ENCODE results near the gene KIR3DL1.
"Not testable (repeated sequence)": the region's sequence is repeated elsewhere in the genome, so short reads cannot be mapped to it uniquely, and the experiment has no call there.

The KIR3DL1 gene

DNA sequence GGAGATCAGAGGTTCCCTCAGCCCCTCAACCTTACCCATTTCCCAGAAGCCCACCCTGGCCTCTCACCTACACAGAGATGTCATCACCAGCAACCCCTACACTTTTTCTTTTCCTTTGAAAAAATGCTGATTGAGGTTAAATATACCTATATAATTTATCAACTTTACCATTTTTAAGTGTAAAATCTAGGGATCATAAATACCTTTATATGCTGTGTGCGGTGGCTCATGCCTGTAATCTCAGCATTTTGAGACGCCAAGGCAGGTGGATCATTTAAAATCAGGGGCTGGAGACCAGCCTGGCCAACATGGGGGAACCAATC lies 9.8 kb upstream of the KIR3DL1 start:
- no peak for DNase-seq (ENCODE audit: low read depth in 1 of 2, low spot score in 1 of 2)

DNA sequence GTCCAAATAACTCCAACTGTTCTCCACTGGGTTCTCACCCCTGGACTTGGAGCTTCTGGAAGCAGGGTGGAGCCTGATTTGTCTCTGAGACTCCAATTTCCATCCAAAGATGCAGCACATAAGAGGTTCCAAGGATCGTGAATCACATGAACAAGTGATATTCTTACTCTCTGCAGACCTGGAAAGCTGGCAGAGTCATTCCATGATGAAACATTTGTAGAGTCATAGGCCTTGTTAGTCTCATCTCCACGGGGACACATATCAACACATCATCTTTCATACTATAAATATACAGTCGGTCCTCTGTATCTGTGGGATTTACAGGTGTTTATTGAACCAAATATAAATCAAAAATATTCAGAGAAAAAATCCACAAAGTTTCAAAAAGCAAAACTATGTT lies 1.7 kb upstream of the KIR3DL1 start:
- not testable (repeated sequence) for DNase-seq (ENCODE audit: low read depth in 1 of 2, low spot score in 1 of 2)

DNA sequence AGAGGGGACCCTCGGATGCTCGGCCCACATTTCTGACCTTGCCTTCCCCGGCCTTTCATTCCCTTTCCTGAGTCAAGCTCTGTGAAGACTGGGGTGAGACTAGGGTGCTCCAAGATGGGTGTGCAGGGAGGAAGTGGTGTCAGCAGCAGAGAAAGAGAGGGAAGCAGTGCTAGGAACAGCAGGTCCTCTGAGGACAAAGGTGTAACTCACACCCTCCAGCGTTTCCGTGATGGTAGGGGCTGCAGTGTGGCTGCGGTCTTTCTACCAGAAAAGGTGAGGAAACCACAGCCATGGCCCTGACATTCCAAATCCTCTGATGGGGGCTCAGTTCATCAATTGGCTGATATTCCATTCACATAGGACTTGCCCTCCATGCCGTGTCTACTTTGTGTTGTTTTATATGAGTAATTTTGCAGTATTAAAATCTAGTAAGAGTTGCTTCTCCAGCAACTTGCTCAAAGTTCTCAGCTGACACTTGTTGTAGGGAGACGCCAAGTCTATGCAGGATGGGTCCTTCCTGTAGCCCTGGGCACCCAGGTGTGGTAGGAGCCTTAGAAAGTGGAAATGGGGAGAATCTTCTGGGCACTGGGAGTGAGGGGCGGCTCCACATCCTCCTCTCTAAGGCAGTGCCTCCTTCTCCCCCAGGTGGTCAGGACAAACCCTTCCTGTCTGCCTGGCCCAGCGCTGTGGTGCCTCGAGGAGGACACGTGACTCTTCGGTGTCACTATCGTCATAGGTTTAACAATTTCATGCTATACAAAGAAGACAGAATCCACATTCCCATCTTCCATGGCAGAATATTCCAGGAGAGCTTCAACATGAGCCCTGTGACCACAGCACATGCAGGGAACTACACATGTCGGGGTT lies 1.6 kb downstream of the KIR3DL1 start:
- no peak for DNase-seq (ENCODE audit: low read depth in 1 of 2, low spot score in 1 of 2)

DNA sequence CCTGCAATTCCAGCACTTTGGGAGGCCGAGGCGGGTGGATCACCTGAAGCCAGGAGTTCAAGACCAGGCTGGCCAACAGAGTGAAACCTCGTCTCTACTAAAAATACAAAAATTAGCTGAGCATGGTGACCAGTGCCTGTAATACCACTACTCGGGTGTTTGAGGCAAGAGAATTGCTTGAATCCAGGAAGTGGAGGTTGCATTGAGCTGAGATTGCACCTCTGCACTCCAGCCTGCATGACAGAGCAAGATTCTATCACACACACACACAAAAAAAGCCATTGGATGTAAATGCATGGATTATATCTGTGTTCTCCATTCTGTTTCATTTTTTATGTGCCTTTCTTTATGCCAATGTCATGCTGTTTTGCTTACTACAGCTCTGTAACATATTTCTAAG lies 8.1 kb downstream of the KIR3DL1 start:
- not testable (repeated sequence) for DNase-seq (ENCODE audit: low read depth in 1 of 2, low spot score in 1 of 2)

DNA sequence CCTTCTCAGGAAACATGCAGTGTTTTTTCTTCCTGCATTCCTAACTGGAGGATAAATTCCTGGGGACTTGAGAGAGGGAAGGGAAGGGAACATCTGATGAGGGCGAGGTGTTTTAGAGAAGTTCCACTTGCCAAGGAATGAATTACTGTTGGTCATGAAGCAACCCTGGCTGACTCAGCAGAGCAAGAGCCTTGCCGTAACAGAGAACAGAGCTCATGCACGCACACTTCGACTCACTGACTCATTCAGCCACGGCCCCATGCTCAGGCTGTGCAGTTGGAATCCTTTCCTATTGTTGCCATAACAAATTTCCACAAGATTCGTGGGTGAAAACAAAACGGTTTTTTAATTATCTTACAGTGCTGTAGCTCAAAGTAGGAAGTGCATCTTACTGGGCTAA lies 9.1 kb downstream of the KIR3DL1 start:
- DNase-seq (ENCODE audit: low read depth in 1 of 2, low spot score in 1 of 2): not testable (repeated sequence)

DNA sequence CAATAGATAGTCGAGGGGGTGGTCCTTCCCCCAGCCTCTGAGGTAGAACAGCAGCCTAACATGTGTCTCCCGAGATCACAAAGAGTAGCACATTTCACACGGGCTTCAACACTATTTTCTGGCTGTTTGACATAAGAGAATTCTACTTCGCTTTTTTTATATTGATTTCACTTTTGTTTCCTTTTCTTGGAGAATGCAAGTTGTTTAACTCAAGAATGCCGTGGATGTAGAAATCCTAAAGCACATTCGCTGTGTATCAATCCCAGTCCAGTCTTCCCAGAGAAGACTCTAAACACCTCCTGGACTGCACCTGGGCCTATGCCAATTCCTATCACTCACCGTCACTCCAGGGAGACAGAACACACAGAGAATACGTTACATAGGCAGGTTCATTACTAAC lies 11.8 kb downstream of the KIR3DL1 start:
- DNase-seq (ENCODE audit: low read depth in 1 of 2, low spot score in 1 of 2): not testable (repeated sequence)

DNA sequence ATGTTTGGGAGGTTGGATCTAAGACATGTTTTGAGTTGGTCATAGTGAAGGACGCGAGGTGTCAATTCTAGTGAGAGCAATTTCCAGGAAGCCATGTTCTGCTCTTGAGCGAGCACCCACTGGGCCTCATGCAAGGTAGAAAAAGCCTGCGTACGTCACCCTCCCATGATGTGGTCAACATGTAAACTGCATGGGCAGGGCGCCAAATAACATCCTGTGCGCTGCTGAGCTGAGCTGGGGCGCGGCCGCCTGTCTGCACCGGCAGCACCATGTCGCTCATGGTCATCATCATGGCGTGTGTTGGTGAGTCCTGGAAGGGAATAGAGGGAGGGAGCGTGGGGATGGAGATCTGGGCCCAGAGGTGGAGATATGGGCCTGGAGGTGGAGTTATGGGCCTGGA lies 16.2 kb downstream of the KIR3DL1 start, which contains the start of gene KIR2DS4:
Gene KIR2DS4 (plus strand): TSS at position 181 of the 400 bp plus-strand sequence.
- not testable (repeated sequence) for DNase-seq (ENCODE audit: low read depth in 1 of 2, low spot score in 1 of 2)

DNA sequence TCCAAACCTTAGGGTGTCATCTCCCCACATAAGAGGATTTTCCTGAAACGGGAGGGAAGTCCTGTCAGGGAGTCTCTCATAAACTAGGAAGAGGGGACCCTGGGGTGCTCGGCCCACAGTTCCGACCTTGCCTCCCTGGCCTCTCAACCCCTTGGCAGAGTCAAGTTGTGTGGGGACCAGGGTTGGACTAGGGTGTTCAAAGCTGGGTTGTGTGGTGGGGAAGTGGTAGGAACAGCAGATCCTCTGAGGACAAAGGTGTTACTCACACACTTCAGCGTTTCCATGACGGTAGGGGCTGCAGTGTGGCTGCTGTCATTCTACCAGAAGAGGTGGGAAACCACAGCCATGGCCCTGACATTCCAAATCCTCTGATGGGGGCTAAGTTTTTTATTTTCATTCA lies 18.9 kb downstream of the KIR3DL1 start:
- DNase-seq (ENCODE audit: low read depth in 1 of 2, low spot score in 1 of 2): not testable (repeated sequence)

DNA sequence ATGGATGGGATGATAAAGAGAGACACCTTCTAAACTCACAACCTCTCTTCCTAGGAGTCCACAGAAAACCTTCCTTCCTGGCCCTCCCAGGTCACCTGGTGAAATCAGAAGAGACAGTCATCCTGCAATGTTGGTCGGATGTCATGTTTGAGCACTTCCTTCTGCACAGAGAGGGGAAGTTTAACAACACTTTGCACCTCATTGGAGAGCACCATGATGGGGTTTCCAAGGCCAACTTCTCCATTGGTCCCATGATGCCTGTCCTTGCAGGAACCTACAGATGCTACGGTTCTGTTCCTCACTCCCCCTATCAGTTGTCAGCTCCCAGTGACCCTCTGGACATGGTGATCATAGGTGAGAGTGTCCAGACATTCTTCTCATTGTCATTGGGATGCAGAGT lies 21.3 kb downstream of the KIR3DL1 start:
- DNase-seq (ENCODE audit: low read depth in 1 of 2, low spot score in 1 of 2): not testable (repeated sequence)

DNA sequence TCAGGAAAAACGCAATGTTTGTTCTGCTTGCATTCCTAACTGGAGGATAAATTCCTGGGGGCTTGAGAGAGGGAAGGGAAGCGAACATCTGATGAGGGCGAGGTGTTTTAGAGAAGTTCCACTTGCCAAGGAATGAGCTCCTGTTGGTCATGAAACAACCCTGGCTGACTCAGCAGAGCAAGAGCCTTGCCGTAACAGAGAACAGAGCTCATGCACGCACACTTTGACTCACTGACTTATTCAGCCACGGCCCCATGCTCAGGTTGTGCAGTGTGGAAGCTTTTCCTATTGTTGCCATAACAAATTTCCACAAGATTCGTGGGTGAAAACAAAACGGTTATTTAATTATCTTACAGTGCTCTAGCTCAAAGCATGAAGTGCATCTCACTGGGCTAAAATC lies 26.9 kb downstream of the KIR3DL1 start:
- DNase-seq (ENCODE audit: low read depth in 1 of 2, low spot score in 1 of 2): not testable (repeated sequence)

DNA sequence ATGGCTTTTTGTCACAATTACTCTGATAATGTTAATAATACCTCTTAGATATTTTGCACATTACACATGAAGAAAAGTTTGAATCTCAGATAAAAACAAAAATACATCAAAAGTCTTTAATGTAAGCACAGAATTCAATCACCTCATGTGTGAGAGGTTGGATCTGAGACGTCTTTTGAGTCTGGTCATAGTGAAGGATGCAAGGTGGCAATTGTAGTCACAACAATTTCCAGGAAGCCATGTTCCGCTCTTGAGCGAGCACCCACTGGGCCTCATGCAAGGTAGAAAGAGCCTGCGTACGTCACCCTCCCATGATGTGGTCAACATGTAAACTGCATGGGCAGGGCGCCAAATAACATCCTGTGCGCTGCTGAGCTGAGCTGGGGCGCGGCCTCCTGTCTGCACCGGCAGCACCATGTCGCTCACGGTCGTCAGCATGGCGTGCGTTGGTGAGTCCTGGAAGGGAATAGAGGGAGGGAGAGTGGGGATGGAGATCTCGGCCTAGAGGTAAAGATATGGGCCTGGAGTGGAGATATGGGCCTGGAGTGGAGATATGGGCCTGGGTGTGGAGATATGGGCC lies 33.9 kb downstream of the KIR3DL1 start, which contains the start of gene KIR3DL2:
Gene KIR3DL2 (plus strand): TSS at position 383 of the 580 bp plus-strand sequence. CDS start 33 bp downstream, at position 416.
- DNase-seq (ENCODE audit: low read depth in 1 of 2, low spot score in 1 of 2): not testable (repeated sequence)

DNA sequence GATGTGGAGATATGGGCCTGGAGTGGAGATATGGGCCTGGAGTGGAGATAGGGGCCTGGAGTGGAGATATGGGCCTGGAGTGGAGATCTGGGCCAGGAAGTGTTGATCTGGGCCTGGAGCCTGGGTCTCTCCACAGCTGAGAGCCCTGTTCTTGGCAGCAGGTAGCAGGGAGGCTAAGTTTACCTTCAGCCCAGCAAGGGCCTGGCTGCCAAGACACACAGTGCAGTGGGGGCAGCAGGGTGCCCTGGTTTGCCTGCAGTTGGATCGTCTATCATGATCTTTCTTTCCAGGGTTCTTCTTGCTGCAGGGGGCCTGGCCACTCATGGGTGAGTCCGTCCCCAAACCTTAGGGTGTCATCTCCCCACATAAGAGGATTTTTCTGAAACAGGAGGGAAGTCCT lies 34.7 kb downstream of the KIR3DL1 start:
- no peak for DNase-seq (ENCODE audit: low read depth in 1 of 2, low spot score in 1 of 2)

DNA sequence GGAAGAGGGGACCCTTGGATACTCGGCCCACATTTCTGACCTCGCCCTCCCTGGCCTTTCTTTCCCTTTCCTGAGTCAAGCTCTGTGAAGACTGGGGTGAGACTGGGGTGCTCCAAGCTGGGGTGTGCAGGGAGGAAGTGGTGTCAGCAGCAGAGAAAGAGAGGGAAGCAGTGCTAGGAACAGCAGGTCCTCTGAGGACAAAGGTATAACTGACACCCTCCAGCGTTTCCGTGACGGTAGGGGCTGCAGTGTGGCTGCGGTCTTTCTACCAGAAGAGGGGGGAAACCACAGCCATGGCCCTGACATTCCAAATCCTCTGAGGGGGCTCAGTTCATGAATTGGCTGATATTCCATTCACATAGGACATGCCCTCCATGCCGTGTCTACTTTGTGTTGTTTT lies 35.1 kb downstream of the KIR3DL1 start:
- no peak for DNase-seq (ENCODE audit: low read depth in 1 of 2, low spot score in 1 of 2)

DNA sequence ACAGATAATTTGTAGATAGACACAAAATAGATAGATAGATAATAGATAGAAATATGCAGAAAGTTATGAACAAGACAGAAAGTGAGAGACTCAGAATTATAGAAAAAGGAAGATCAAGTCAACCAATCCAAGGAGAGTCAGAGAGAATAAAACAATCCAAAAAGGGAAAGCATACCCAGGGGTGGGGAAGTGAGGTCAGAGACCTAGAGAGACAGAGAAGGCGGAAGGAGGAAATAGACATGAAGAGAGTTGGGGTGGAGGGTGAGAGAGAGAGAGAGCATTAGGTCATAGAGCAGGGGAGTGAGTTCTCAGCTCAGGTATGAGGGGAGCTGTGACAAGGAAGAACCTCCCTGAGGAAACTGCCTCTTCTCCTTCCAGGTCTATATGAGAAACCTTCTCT lies 39.0 kb downstream of the KIR3DL1 start:
- not testable (repeated sequence) for DNase-seq (ENCODE audit: low read depth in 1 of 2, low spot score in 1 of 2)

DNA sequence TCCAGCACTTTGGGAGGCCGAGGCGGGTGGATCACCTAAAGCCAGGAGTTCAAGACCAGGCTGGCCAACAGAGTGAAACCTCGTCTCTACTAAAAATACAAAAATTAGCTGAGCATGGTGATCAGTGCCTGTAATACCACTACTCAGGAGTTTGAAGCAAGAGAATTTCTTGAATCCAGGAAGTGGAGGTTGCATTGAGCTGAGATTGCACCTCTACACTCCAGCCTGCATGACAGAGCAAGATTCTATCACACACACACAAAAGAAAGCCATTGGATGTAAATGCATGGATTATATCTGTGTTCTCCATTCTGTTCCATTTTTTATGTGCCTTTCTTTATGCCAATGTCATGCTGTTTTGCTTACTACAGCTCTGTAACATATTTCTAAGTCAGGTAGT lies 42.2 kb downstream of the KIR3DL1 start:
- DNase-seq (ENCODE audit: low read depth in 1 of 2, low spot score in 1 of 2): not testable (repeated sequence)

DNA sequence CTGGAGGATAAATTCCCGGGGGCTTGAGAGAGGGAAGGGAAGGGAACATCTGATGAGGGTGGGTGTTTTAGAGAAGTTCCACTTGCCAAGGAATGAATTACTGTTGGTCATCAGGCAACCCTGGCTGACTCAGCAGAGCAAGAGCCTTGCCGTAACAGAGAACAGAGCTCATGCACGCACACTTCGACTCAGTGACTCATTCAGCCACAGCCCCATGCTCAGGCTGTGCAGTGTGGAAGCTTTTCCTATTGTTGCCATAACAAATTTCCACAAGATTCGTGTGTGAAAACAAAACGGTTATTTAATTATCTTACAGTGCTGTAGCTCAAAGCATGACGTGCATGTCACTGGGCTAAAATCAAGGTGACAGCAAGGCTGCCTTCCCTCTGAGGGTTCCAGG lies 43.2 kb downstream of the KIR3DL1 start:
- not testable (repeated sequence) for DNase-seq (ENCODE audit: low read depth in 1 of 2, low spot score in 1 of 2)

DNA sequence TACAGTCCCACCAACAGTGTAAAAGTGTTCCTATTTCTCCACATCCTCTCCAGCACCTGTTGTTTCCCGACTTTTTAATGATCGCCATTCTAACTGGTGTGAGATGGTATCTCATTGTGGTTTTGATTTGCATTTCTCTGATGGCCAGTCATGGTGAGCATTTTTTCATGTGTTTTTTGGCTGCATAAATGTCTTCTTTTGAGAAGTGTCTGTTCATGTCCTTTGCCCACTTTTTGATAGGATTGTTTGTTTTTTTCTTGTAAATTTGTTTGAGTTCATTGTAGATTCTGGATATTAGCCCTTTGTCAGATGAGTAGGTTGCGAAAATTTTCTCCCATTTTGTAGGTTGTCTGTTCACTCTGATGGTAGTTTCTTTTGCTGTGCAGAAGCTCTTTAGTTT lies 47.2 kb downstream of the KIR3DL1 start:
- not testable (repeated sequence) for DNase-seq (ENCODE audit: low read depth in 1 of 2, low spot score in 1 of 2)

DNA sequence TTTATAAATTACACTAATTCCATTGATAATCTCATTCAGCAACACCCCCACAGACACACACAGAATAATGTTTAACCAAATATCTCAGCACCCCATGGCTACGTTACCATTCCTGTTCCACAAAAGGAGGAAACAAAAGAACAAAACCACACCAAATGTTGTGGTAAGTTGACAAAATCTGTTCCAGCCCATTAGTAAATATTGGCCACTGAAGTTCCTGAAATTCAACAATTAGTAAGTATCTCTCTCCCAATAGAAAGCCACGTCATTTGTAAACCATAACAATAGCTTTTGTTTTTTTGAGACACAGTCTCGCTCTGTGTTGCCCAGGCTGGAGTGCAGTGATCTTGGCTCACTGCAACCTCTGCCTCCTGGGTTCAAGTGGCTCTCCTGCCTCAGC lies 55.4 kb downstream of the KIR3DL1 start:
- DNase-seq (ENCODE audit: low read depth in 1 of 2, low spot score in 1 of 2): no peak

DNA sequence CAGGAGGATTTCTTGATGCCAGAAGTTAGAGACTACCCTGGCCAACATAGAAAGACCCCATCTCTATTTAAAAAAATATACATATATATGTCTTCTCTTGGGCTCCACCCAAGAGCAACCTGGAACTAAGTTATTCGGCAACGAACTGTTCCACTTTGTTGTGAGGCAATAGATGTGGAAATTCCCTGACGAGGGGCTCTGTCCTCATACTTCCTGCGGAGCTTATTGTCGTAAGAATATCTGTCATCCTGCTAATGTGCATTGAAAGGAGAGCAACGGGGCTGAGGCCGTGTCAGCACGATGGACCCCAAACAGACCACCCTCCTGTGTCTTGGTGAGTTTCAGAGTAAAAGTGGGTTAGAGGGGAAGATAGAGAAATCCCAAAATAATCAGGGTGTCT lies 57.7 kb downstream of the KIR3DL1 start, which contains the start of gene FCAR:
Gene FCAR (plus strand): TSS at position 246 of the 400 bp plus-strand sequence. CDS start 55 bp downstream, at position 301.
- DNase-seq (ENCODE audit: low read depth in 1 of 2, low spot score in 1 of 2): no peak

DNA sequence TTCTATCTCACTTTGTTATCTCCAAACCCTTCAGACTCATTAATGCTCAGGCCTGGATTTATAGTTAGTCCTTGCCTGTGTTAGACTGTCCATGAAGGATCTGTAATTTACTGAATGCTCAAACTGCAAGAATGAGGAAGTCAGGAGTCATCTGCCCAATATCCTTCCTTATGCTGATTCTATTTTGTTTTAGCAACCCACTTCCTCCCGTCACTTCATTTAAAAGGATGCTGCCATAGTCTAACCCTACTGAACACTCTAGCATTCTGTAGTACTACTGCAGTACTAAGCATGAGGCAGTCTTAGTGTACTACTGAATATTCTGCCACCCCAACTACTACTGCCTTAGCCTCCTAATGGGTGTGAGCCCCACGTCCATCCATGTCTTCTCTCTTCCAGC lies 59.2 kb downstream of the KIR3DL1 start:
- no peak for DNase-seq (ENCODE audit: low read depth in 1 of 2, low spot score in 1 of 2)

DNA sequence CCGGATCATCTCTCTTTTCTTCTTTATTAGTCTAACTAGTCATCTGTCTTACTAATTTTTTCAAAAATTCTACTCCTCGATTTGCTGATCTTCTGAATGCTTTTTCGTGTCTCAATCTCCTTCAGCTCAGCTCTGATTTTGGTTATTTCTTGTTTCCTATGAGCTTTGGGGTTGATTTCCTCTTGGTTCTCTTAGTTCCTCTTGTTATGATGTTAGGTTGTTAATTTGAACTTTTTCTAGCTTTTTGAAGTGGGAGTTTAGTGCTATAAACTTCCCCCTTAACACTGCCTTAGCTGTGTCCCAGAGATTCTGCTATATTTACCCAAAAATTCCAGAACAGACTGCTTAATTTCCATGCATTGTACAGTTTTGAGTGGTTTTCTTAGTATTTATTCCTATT lies 61.2 kb downstream of the KIR3DL1 start:
- DNase-seq (ENCODE audit: low read depth in 1 of 2, low spot score in 1 of 2): no peak
